OCI-LY1 (cell line): ENCODE measurements around the gene SYT1.

ENCODE experiments used
- H2AFZ ChIP-seq: fragments of 200-600 bp; sonication (generic), shearing (Covaris generic); 2 replicates; pipeline ENCODE4 v1.6.0; 2014; ENCODE audit warnings: antibody characterized with exemption, mild to moderate bottlenecking, low read length
- H3F3A ChIP-seq: fragments of 200-600 bp; sonication (generic), shearing (Covaris generic); 2 replicates; pipeline ENCODE4 v1.6.0; 2014; ENCODE audit warnings: mild to moderate bottlenecking, antibody characterized with exemption, low read length, moderate library complexity; ENCODE audit not compliant: insufficient read depth
- H3K27ac ChIP-seq: fragments of 200-600 bp; sonication (generic); 2 replicates; pipeline ENCODE4 v1.5.1; 2014; ENCODE audit warnings: low read length, mixed run types, mild to moderate bottlenecking, low read depth; ENCODE audit not compliant: poor library complexity, severe bottlenecking
- H3K27me3 ChIP-seq: fragments of 200-600 bp; sonication (generic); 2 replicates; pipeline ENCODE4 v1.6.0; 2014; ENCODE audit warnings: antibody characterized with exemption, mild to moderate bottlenecking, low read length, moderate library complexity; ENCODE audit not compliant: insufficient read depth
- H3K36me3 ChIP-seq: fragments of 200-600 bp; sonication (generic); 2 replicates; pipeline ENCODE4 v1.6.1; 2014; ENCODE audit warnings: mild to moderate bottlenecking, antibody characterized with exemption, low read length, moderate library complexity, mixed read lengths; ENCODE audit not compliant: insufficient read depth
- H3K4me1 ChIP-seq: fragments of 200-600 bp; sonication (generic); 2 replicates; pipeline ENCODE4 v1.5.1; 2014; ENCODE audit warnings: mild to moderate bottlenecking, low read length, moderate library complexity; ENCODE audit not compliant: insufficient read depth, severe bottlenecking
- H3K4me2 ChIP-seq: fragments of 200-600 bp; sonication (generic), shearing (Covaris generic); 2 replicates; pipeline ENCODE4 v1.6.1; 2014; ENCODE audit warnings: low read length
- H3K4me3 ChIP-seq: fragments of 200-600 bp; sonication (generic); 2 replicates; pipeline ENCODE4 v1.5.1; 2014; ENCODE audit warnings: low read length, low read depth, mild to moderate bottlenecking, mixed read lengths; ENCODE audit not compliant: poor library complexity, severe bottlenecking
- H3K79me2 ChIP-seq: fragments of 200-600 bp; shearing (Covaris generic); 2 replicates; pipeline ENCODE4 v1.6.1; 2016; ENCODE audit warnings: mixed run types, low read length, mixed read lengths; ENCODE audit not compliant: insufficient read depth
- H3K9ac ChIP-seq: fragments of 200-600 bp; sonication (generic), shearing (Covaris generic); 2 replicates; pipeline ENCODE4 v1.6.1; 2014; ENCODE audit warnings: mild to moderate bottlenecking, low read length, mixed read lengths
- H3K9me2 ChIP-seq: fragments of 200-600 bp; sonication (generic), shearing (Covaris generic); 2 replicates; pipeline ENCODE4 v1.6.1; 2014; ENCODE audit warnings: low read depth, mild to moderate bottlenecking, low read length, mixed read lengths
- H3K9me3 ChIP-seq: fragments of 200-600 bp; shearing (Covaris generic); 2 replicates; pipeline ENCODE4 v1.6.1; 2014; ENCODE audit warnings: low read length, mixed read lengths
- H4K20me1 ChIP-seq: fragments of 200-600 bp; sonication (generic), shearing (Covaris generic); 2 replicates; pipeline ENCODE4 v1.6.0; 2016; ENCODE audit warnings: mild to moderate bottlenecking, low read length; ENCODE audit not compliant: insufficient read depth
- CTCF ChIP-seq: fragments of 200-600 bp; sonication (generic), shearing (Covaris generic); IDR thresholded peaks from 2 replicates; pipeline ENCODE4 v1.5.1; 2017; ENCODE audit warnings: mild to moderate bottlenecking, antibody characterized with exemption, low read length, moderate library complexity, mixed read lengths
- EZH2 ChIP-seq: fragments of 200-600 bp; sonication (generic), shearing (Covaris generic); IDR thresholded peaks from 2 replicates; pipeline ENCODE4 v1.8.0; 2017; ENCODE audit warnings: borderline replicate concordance, mixed run types, mild to moderate bottlenecking, antibody characterized with exemption, low read length, moderate library complexity, mixed read lengths

SYT1 gene

GRCh38 chr12:78865516-78865915, 942 bp downstream of the SYT1 start:
- Histone ChIP-seq H4K20me1 (no peaks in the 10 kb centered on the region), H3K4me2 (no peak overlapping the region), H3K27ac (no peak overlapping the region), H3F3A (no peaks in the 10 kb centered on the region), H3K36me3 (no peaks in the 10 kb centered on the region), H2AFZ (no peak overlapping the region), H3K27me3 (no peaks in the 10 kb centered on the region), H3K9me2 (no peaks in the 10 kb centered on the region), H3K9me3 (no peaks in the 10 kb centered on the region), H3K4me3 (no peak overlapping the region), H3K9ac (no peak overlapping the region), H3K4me1 (no peaks in the 10 kb centered on the region), H3K79me2 (no peaks in the 10 kb centered on the region)
- TF ChIP-seq EZH2 = no peak
- TF ChIP-seq CTCF = no peak

GRCh38 chr12:78866518-78866917, 1.9 kb downstream of the SYT1 start:
- H3K9me3 ChIP-seq = no peaks in the 10 kb centered on the region
- no peak overlapping the region for H3K4me3 ChIP-seq
- no peak overlapping the region for H3K4me2 ChIP-seq
- H3K9me2 ChIP-seq = no peaks in the 10 kb centered on the region
- no peaks in the 10 kb centered on the region for H3F3A ChIP-seq
- no peaks in the 10 kb centered on the region for H4K20me1 ChIP-seq
- H3K36me3 ChIP-seq = no peaks in the 10 kb centered on the region
- no peak for TF ChIP-seq CTCF
- TF ChIP-seq EZH2 = no peak
- H3K4me1 ChIP-seq = no peaks in the 10 kb centered on the region
- H3K27ac ChIP-seq = no peak overlapping the region
- H2AFZ ChIP-seq = no peak overlapping the region
- H3K9ac ChIP-seq = no peak overlapping the region
- no peaks in the 10 kb centered on the region for H3K27me3 ChIP-seq
- H3K79me2 ChIP-seq = no peaks in the 10 kb centered on the region

- Histone ChIP-seq H3K4me1 (no peaks in the 10 kb centered on the region), H3K27ac (no peak overlapping the region), H3K36me3 (no peaks in the 10 kb centered on the region), H3K9me3 (no peaks in the 10 kb centered on the region), H3F3A (no peaks in the 10 kb centered on the region), H4K20me1 (no peaks in the 10 kb centered on the region), H3K27me3 (no peaks in the 10 kb centered on the region), H2AFZ (no peak overlapping the region), H3K4me2 (no peak overlapping the region), H3K9me2 (no peaks in the 10 kb centered on the region), H3K79me2 (no peaks in the 10 kb centered on the region), H3K9ac (no peak overlapping the region), H3K4me3 (no peak overlapping the region)
- TF ChIP-seq EZH2 (no peak), CTCF (no peak)
Observed at GRCh38 chr12:78870539-78870938, 6.0 kb downstream of the SYT1 start.
